Measurements from ENCODE around the gene ZSWIM5.

- TF ChIP-seq POLR2AphosphoS5 (IDR thresholded peaks at IDR 0.05) = no peak
- TF ChIP-seq CTCF (IDR thresholded peaks at IDR 0.05) = no peak
- no peak for TF ChIP-seq POLR2A (IDR thresholded peaks at IDR 0.05)
Observed at GRCh38 chr1:45101947-45102346, 104.5 kb downstream of the ZSWIM5 start.

Measured in breast epithelium (tissue), 3 donors.